ENCODE data around the gene C9orf153. TPM values are rescaled to one million over a fixed set of nuclear protein-coding genes. Genes with fewer than 3 reads are reported as not detected.

C9orf153 gene
- total and polyA plus RNA-seq, 2 of the 8 experiments (the other 6 are each of a cell fraction or from before 2014, with no cell fraction given) = not detected

GRCh38 chr9:86187121-86187520, 72.3 kb downstream of the C9orf153 start (continued):
- peak; percentile 9 to 63 (median 53) for TF ChIP-seq CTCF (IDR thresholded peaks at IDR 0.05; ENCODE audit: control extremely low read depth in 1 of 3, insufficient read depth in 1 of 3, low read depth in 1 of 3, low read length in 3 of 3)
- TF ChIP-seq KDM1A (IDR thresholded peaks at IDR 0.05; ENCODE audit: borderline replicate concordance, low read length) = no peak
- no peak for TF ChIP-seq CBX5 (IDR thresholded peaks at IDR 0.05; ENCODE audit: low read depth, low read length)
- TF ChIP-seq TCF12 (IDR thresholded peaks at IDR 0.05; ENCODE audit: low read depth, low read length) = 0 out of 2 replicates have a peak, but pooled peaks have one; percentile 46
- TF ChIP-seq SP1 (IDR thresholded peaks at IDR 0.05; ENCODE audit: low read depth, low read length) = peak; percentile 64; the same call in 1 of the 2 replicates
- TF ChIP-seq RFX5 (IDR thresholded peaks at IDR 0.05; ENCODE audit: borderline replicate concordance, low read depth, low read length) = no peak
- TF ChIP-seq BCL11A (IDR thresholded peaks at IDR 0.05; ENCODE audit: low read depth in 2 of 2, low read length in 2 of 2) = peak in 1 of 2 experiments; percentile 11
- TF ChIP-seq SUZ12 (IDR thresholded peaks at IDR 0.05; ENCODE audit: low read length) = no peak
- no peak for TF ChIP-seq SIRT6 (IDR thresholded peaks at IDR 0.05; ENCODE audit: low read length)
- no peak for TF ChIP-seq USF2 (IDR thresholded peaks at IDR 0.05; ENCODE audit: low read length)
- no peak for TF ChIP-seq BRCA1 (IDR thresholded peaks at IDR 0.05; ENCODE audit: low read depth, low read length)
- TF ChIP-seq RXRA (IDR thresholded peaks at IDR 0.05; ENCODE audit: insufficient read depth, low read depth, low read length) = peak; percentile 56; the same call in 1 of the 2 replicates
- no peak for TF ChIP-seq FOSL1 (IDR thresholded peaks at IDR 0.05; ENCODE audit: insufficient read depth, low read depth, low read length)
- no peak for TF ChIP-seq HDAC2 (IDR thresholded peaks at IDR 0.05; ENCODE audit: borderline replicate concordance in 1 of 2, low read depth in 2 of 2, low read length in 2 of 2)
- TF ChIP-seq RAD21 (IDR thresholded peaks at IDR 0.05 in 1 of 2, conservative IDR thresholded peaks at IDR 0.05 in 1 of 2; ENCODE audit: low read depth in 2 of 2, low read length in 2 of 2) = peak; percentile 67 to 75
- peak; percentile 53; the same call in 1 of the 2 replicates for TF ChIP-seq POU5F1 (IDR thresholded peaks at IDR 0.05; ENCODE audit: low read depth, low read length)
- peak; percentile 26; the same call in 1 of the 2 replicates for TF ChIP-seq MAX (IDR thresholded peaks at IDR 0.05)
- TF ChIP-seq HDAC6 (IDR thresholded peaks at IDR 0.05; ENCODE audit: low read depth, low read length) = no peak
- TF ChIP-seq TBP (IDR thresholded peaks at IDR 0.05; ENCODE audit: low read depth, low read length) = no peak
- TF ChIP-seq RNF2 (IDR thresholded peaks at IDR 0.05; ENCODE audit: borderline replicate concordance, low read depth, low read length, missing control alignments, poor library complexity, severe bottlenecking) = no peak
- TF ChIP-seq BACH1 (IDR thresholded peaks at IDR 0.05; ENCODE audit: low read length) = no peak

Measured in H1 (cell line).